Aorta (tissue), 5 donors: Measurements from ENCODE around the gene VAV2. TPM values are rescaled to one million over a fixed set of nuclear protein-coding genes. Genes with fewer than 3 reads are reported as not detected.

ENCODE experiments used
- ATAC-seq: fragments of 200-7000 bp; cut with Tn5 transposase; one replicate; pipeline ENCODE4 v1.9.1; 2022; ENCODE audit warnings: moderate library complexity; ENCODE audit not compliant: low FRiP score
- DNase-seq, 2 donors: peaks; one replicate each; pipeline ENCODE4 v3.0.0-alpha.2; 2020
- H3K27ac ChIP-seq, 2 donors: one replicate each; pipeline ENCODE4 v1.5.1; 2013; ENCODE audit warnings: low read length in 2 of 2, mild to moderate bottlenecking in 2 of 2, moderate library complexity in 2 of 2, control low read depth in 1 of 2, inconsistent platforms in 1 of 2, low read depth in 1 of 2
- H3K27me3 ChIP-seq, 2 donors: one replicate each; pipeline ENCODE4 v1.6.1; 2013; ENCODE audit warnings: control low read depth in 1 of 2, low read length in 1 of 2, mild to moderate bottlenecking in 1 of 2, moderate library complexity in 1 of 2; ENCODE audit not compliant: insufficient read depth in 2 of 2, control insufficient read depth in 1 of 2
- H3K36me3 ChIP-seq, 2 donors: one replicate each; pipeline ENCODE4 v1.6.1; 2013; ENCODE audit warnings: control low read depth in 1 of 2, low read length in 1 of 2, mild to moderate bottlenecking in 1 of 2; ENCODE audit not compliant: insufficient read depth in 2 of 2, control insufficient read depth in 1 of 2
- H3K4me1 ChIP-seq, 2 donors: one replicate each; pipeline ENCODE4 v1.6.1; 2013; ENCODE audit warnings: low read length in 2 of 2, control low read depth in 1 of 2, mild to moderate bottlenecking in 1 of 2, moderate library complexity in 1 of 2; ENCODE audit not compliant: insufficient read depth in 2 of 2, control insufficient read depth in 1 of 2
- H3K4me3 ChIP-seq, 2 donors: one replicate each; pipeline ENCODE4 v1.5.1; 2013; ENCODE audit warnings: low read length in 2 of 2, control low read depth in 1 of 2, mild to moderate bottlenecking in 1 of 2
- H3K9me3 ChIP-seq: one replicate; pipeline ENCODE4 v1.6.1; 2013; ENCODE audit warnings: mild to moderate bottlenecking, low read length; ENCODE audit not compliant: control insufficient read depth
- WGBS, 2 donors: extraction: QIAGEN DNeasy Blood & Tissue Kit; methylation state at CpG; one replicate each; pipeline ENCODE4 v1.1.7; 2013; 5-methylcytosine and 5-hydroxymethylcytosine counted together
- intact Hi-C, 2 donors: fragments of 100-400 bp; cut with DNase I; formaldehyde crosslinking; loops; one replicate each; pipeline versions ENCODE4 v1.14.2 to v1.15.0; 2022
- polyA plus RNA-seq, 2 donors: library from polyadenylated mRNA; stranded (reverse); fragments of 200-250 nt; gene quantifications; one replicate each; pipeline ENCODE4 v1.2.3, GENCODE V29; 2013
- total RNA-seq, 2 donors: library from RNA; stranded (reverse); fragmentation: NEBNext Ultra II Directional; extraction: Animal tissue kit (Norgen Biotek cat#: 25700); gene quantifications; one replicate each; pipeline ENCODE4 v1.2.1, GENCODE V29; 2021
- donor health status: healthy with polysubstance abuse.
- donor health status: Bipolar disorder and iron deficiency.
- donor health status: DM: no; HTN: no; CAD: no.
- donor health status: DM: no; HTN: no; CAD: no.
- donor health status: DM: yes; HTN: yes; CAD: no.

VAV2 gene
- total and polyA plus RNA-seq, 4 donors = 9.0 to 25.4 (median 11.8) TPM

DNA sequence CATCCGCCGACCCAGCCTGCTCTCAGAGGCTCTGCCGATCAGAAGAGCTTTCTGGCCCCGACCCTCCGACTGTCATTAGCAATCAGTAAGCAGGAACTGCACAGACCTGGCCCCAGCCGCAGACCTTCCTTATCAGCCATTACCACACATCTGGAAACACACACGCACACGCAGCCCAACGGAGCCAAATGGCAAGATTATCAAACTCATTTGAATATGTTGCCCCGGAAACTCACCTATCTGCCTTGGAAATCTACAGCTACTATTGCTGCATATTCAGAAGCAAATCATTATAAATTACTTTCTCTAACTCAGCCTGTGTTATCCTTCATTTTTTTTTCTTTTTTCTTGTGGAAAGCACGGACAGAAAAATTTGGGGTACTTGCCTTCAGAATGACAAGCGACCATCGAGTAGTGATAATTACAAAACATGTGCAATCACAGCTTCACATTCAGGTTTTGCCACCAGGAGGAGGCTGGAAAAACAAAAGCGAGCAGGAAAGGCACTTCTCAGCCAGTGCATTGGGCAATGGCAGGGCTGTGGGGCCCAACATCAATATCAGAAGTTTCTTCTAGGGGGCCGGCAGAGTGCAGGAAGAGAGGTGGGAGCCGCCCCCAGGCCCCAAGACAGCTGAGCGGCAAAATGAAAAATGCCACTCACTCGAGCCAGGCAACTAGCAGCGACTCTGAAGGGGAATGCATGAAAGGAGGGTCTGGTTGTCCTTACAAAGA is 122.3 kb downstream of the VAV2 start:
- Histone ChIP-seq H3K9me3 (no peaks in the 10 kb centered on the region), H3K4me3 (no peak overlapping the region), H3K4me1 (no peaks in the 10 kb centered on the region), H3K36me3 (no peaks in the 10 kb centered on the region), H3K27me3 (no peaks in the 10 kb centered on the region), H3K27ac (no peak overlapping the region)
- intact Hi-C loops = no loop called here
- no peak for ATAC-seq
- no peak for DNase-seq
- 56 to 59% methylated on average over 19 of the region's 19 CpGs for WGBS, 2 donors

- no peak for ATAC-seq
- Histone ChIP-seq H3K27me3 (no peaks in the 10 kb centered on the region), H3K4me1 (no peaks in the 10 kb centered on the region), H3K36me3 (no peaks in the 10 kb centered on the region), H3K4me3 (no peak overlapping the region), H3K27ac (no peak overlapping the region), H3K9me3 (no peaks in the 10 kb centered on the region)
- intact Hi-C loops = no loop called here
- WGBS, 2 donors = 91 to 95% methylated on average over 18 of the region's 18 CpGs
- no peak for DNase-seq
These were observed 123.9 kb downstream of the VAV2 start for GRCh38 chr9:133868203-133868602.

GRCh38 chr9:133866946-133867345 is 125.2 kb downstream of the VAV2 start:
- H3K27me3 ChIP-seq = no peaks in the 10 kb centered on the region
- DNase-seq (no peak), ATAC-seq (no peak)
- H3K36me3 ChIP-seq = no peaks in the 10 kb centered on the region
- no peak overlapping the region for H3K27ac ChIP-seq
- H3K4me1 ChIP-seq = no peaks in the 10 kb centered on the region
- WGBS, 2 donors = 96 to 97% methylated on average over 17 of the region's 17 CpGs
- H3K9me3 ChIP-seq = no peaks in the 10 kb centered on the region
- no peak overlapping the region for H3K4me3 ChIP-seq
- intact Hi-C loops = no loop called here

GRCh38 chr9:133864011-133864410 is 128.1 kb downstream of the VAV2 start:
- intact Hi-C loops = no loop called here
- no peak overlapping the region for H3K27ac ChIP-seq

DNA sequence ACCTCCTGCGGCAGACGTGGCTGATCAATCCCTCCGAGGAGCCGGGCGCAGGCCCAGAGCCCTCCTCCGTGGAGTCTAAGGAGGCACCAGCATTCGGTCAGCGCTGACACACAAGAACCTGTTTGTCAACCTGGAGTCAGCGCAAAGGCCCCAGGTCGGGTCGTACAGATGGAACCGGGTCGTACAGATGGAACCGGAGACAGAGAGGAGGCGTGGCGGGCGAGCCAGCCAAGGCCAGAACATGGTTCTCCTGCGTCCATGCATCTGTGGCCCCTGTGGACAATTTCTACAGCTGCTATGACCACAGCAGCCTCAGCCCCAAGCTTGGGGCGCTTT is 128.9 kb downstream of the VAV2 start:
- intact Hi-C loops = no loop called here
- H3K36me3 ChIP-seq = no peaks in the 10 kb centered on the region
- H3K4me3 ChIP-seq = no peak overlapping the region
- ATAC-seq = no peak
- 91 to 94% methylated on average over 19 of the region's 19 CpGs for WGBS, 2 donors
- no peaks in the 10 kb centered on the region for H3K9me3 ChIP-seq
- H3K27ac ChIP-seq = no peak overlapping the region
- no peak for DNase-seq
- no peaks in the 10 kb centered on the region for H3K27me3 ChIP-seq
- H3K4me1 ChIP-seq = no peaks in the 10 kb centered on the region

More at GRCh38 chr9:133864011-133864410, 128.1 kb downstream of the VAV2 start:
- ATAC-seq (no peak), DNase-seq (no peak)
- no peaks in the 10 kb centered on the region for H3K27me3 ChIP-seq
- WGBS, 2 donors = 77 to 82% methylated on average over 16 of the region's 16 CpGs
- H3K36me3 ChIP-seq = no peaks in the 10 kb centered on the region
- H3K4me3 ChIP-seq = no peak overlapping the region
- H3K4me1 ChIP-seq = no peaks in the 10 kb centered on the region
- H3K9me3 ChIP-seq = no peaks in the 10 kb centered on the region

DNA sequence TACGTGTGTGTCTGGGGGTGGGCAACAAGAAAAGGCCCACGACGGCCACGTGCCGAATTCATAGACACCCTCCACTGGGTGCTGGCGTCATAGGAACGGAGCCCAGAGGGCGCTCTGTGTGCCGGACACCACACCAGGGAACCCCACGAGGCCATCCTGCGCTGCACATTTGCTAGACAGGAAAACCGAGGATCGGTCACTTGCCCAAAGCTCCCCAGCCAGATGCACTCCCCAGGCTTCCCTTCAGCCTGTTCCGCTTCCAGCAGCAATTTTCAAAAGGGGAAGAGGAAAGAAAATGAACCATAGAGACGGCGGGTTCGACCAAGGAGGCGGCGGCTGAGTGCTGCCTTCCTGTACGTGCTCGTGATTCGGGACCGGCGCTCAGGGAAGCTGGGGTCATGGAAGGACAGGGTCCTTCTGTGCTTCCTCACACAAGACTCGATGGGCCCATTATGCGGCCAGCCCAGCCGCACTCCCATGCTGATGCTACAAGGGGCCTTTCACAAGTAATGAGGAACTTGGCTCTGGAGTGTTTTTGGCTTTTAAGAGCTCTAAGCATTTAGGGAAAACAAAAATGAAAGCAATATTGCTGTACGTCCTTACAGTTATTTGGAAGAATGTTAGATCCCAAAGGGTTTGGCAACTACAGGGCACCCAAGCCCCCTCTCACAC is 129.4 kb downstream of the VAV2 start:
- no peaks in the 10 kb centered on the region for H3K27me3 ChIP-seq
- no peaks in the 10 kb centered on the region for H3K9me3 ChIP-seq
- no peaks in the 10 kb centered on the region for H3K4me1 ChIP-seq
- H3K36me3 ChIP-seq = no peaks in the 10 kb centered on the region
- 90 to 91% methylated on average over 28 of the region's 28 CpGs for WGBS, 2 donors
- DNase-seq = peak in 1 of 2 donors; percentile 87
- H3K27ac ChIP-seq = no peak overlapping the region
- intact Hi-C loops = no loop called here
- H3K4me3 ChIP-seq = no peak overlapping the region
- peak; percentile 44 for ATAC-seq

DNA sequence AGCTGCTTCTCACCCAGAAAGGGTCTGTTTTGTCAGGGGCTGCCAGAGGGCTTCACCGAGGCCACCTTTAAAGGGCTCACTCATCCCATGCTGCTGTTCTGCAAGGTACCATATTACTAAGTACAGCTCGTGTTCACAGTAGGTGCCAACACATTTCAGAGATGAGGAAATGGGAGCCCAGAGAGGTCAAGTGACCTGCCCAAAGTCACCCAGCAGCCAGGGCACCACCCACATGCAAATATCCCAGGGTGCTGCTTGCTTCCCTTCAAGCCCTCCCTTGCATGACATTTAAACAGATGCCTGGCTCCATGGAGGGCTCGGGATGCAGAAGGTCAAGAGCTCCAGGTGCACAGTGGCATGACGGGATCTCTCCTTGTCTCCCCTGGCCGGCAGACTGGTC is 130.4 kb downstream of the VAV2 start:
- intact Hi-C loops = no loop called here
- H3K36me3 ChIP-seq = no peaks in the 10 kb centered on the region
- no peak overlapping the region for H3K4me3 ChIP-seq
- 83 to 89% methylated on average over 5 of the region's 5 CpGs for WGBS, 2 donors
- ATAC-seq = no peak
- DNase-seq = no peak
- H3K4me1 ChIP-seq = no peaks in the 10 kb centered on the region
- no peaks in the 10 kb centered on the region for H3K9me3 ChIP-seq
- no peak overlapping the region for H3K27ac ChIP-seq
- H3K27me3 ChIP-seq = no peaks in the 10 kb centered on the region

DNA sequence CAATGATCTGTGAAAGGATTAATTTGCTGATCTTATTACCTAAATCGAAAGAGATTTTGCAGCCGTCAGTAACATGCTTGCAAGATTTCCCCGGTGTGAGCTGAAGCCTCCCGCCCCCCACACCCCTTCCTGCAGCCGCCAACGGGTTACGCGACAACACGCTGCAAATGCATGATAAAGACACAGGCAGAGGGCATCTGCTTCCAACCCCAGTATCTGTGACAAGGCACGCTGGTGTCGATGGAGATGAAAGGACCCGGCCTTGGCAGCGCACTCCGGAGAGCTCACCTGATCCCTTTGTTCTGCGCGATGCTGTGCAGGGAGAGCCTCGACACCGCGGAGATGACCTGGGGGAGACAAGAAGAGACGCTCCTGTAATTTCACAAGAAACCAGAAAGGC is 131.0 kb downstream of the VAV2 start:
- intact Hi-C loops = no loop called here
- ATAC-seq = no peak
- Histone ChIP-seq H3K36me3 (no peaks in the 10 kb centered on the region), H3K4me3 (no peak overlapping the region), H3K9me3 (no peaks in the 10 kb centered on the region), H3K27ac (no peak overlapping the region), H3K27me3 (no peaks in the 10 kb centered on the region), H3K4me1 (no peaks in the 10 kb centered on the region)
- WGBS, 2 donors = 78 to 82% methylated on average over 20 of the region's 20 CpGs
- DNase-seq = no peak

DNA sequence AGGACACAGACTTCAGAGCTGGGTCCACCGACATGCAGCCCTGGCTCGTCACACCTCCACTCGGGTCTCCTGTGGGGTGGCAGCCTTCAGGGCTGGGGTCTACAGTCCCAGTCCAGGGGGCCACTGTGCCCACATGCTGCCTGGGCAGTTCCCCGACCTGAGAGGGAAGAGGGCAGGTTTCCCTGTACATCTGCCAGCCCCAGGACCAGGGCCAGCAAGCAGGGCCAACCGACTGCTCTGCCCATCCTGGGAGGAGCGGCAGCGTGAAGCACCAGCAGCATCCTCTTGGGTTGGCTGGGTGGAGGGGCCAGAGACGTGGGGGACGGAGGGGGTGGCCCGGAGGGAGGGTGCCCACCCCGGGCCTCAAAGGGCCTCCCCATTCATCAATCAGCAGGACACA is 133.4 kb downstream of the VAV2 start:
- H3K27ac ChIP-seq = no peak overlapping the region
- no peaks in the 10 kb centered on the region for H3K27me3 ChIP-seq
- H3K4me3 ChIP-seq = no peak overlapping the region
- 83 to 85% methylated on average over 11 of the region's 11 CpGs for WGBS, 2 donors
- intact Hi-C loops = no loop called here
- no peaks in the 10 kb centered on the region for H3K4me1 ChIP-seq
- ATAC-seq (no peak), DNase-seq (no peak)
- no peaks in the 10 kb centered on the region for H3K9me3 ChIP-seq
- no peaks in the 10 kb centered on the region for H3K36me3 ChIP-seq
